NCI-H2107 treated with DMSO at 0.1 percent for 48 hours (cell line): ENCODE results near the gene MIER1.
"Not testable (repeated sequence)": the region's sequence is repeated elsewhere in the genome, so short reads cannot be mapped to it uniquely, and the experiment has no call there.

ENCODE experiments used
- DNase-seq: peaks from one replicate; lab custom pipeline; 2025; ENCODE audit not compliant: unreplicated experiment; lab: John Stamatoyannopoulos, UW

Gene MIER1

GRCh38 chr1:66937529-66938234 lies 12.9 kb downstream of the MIER1 start:
- DNase-seq: no peak

- DNase-seq: no peak
Measured at GRCh38 chr1:66938613-66939012, 13.8 kb downstream of the MIER1 start.

- DNase-seq: no peak
Measured at GRCh38 chr1:66940981-66941380, 16.2 kb downstream of the MIER1 start.

- DNase-seq: no peak
Measured at GRCh38 chr1:66943361-66943969, 18.7 kb downstream of the MIER1 start.

GRCh38 chr1:66944330-66945274 lies 19.8 kb downstream of the MIER1 start:
- no peak for DNase-seq

GRCh38 chr1:66945316-66945715 lies 20.5 kb downstream of the MIER1 start:
- DNase-seq: no peak

GRCh38 chr1:66947267-66947666 lies 22.5 kb downstream of the MIER1 start:
- DNase-seq: no peak

- DNase-seq: no peak
Measured at GRCh38 chr1:66951513-66951912, 26.7 kb downstream of the MIER1 start.

- DNase-seq: no peak
Measured at GRCh38 chr1:66954208-66954607, 29.4 kb downstream of the MIER1 start.

GRCh38 chr1:66957938-66958337 lies 33.1 kb downstream of the MIER1 start:
- no peak for DNase-seq

- DNase-seq: not testable (repeated sequence)
Measured at GRCh38 chr1:66966188-66966873, 41.5 kb downstream of the MIER1 start.

GRCh38 chr1:66968574-66968973 lies 43.8 kb downstream of the MIER1 start:
- no peak for DNase-seq

- DNase-seq: no peak
Measured at GRCh38 chr1:66978201-66978600, 53.4 kb downstream of the MIER1 start.

- not testable (repeated sequence) for DNase-seq
Measured at GRCh38 chr1:66979621-66980020, 54.8 kb downstream of the MIER1 start.

- no peak for DNase-seq
Measured at GRCh38 chr1:66980745-66981367, 56.1 kb downstream of the MIER1 start.

GRCh38 chr1:66981679-66982078 lies 56.9 kb downstream of the MIER1 start:
- DNase-seq: no peak

- no peak for DNase-seq
Measured at GRCh38 chr1:66982561-66983260, 57.9 kb downstream of the MIER1 start.

- no peak for DNase-seq
Measured at GRCh38 chr1:66984491-66984890, 59.7 kb downstream of the MIER1 start.

- no peak for DNase-seq
Measured at GRCh38 chr1:66985835-66986234, 61.0 kb downstream of the MIER1 start.

- DNase-seq: no peak
Measured at GRCh38 chr1:66993076-66993475, 68.3 kb downstream of the MIER1 start.
